Activated CD4-positive, alpha-beta T cell treated with anti-CD3 and anti-CD28 coated beads, Interleukin-2, amount 50 U/mL, for 1 hour (primary cell): ENCODE results near the gene GGACT.
A peak's percentile ranks its signal among the peaks of the same experiment; 100 is the strongest.
"Not testable (repeated sequence)": the region's sequence is repeated elsewhere in the genome, so short reads cannot be mapped to it uniquely, and the experiment has no call there.

Source experiments
- DNase-seq: peaks from one replicate; pipeline ENCODE4 v3.0.0-alpha.2; 2020

Gene GGACT

DNA sequence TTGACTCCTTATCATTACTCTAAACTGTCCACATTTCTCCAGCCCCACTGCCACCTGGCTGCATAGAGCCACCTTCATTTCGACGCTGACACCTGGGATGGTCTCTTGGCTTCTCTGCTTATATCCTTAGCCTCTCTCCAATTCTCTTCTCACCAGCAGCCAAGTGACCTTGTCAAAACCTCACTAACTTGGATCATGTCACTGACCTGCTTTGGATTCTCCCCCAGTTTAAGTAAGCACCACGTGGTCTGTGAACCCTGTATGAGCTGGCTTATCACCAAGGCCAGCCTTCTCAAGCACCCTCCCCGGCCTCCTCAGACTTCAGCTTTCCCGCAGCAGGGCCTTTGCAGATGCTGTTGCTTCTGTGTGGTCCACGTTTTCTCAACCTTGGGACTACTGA, 12.3 kb upstream of the GGACT start:
- no peak for DNase-seq

DNA sequence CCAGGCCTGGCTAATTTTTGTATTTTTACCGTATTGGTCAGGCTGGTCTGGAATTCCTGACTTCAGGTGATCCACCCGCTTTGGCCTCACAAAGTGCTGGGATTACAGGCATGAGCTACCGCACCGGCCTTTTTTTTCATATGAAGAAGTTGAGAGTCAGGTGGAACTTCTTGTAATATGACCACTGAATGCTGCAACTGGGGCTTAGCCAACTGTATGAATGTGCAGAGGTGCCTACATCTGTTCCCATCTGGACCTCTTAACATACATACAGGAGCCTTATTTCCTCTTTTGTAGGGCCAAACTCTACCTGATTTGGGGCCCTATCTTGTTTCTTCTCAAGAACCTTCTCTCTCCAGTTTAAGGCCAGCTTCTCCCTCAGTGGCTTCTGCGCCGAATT, 11.9 kb upstream of the GGACT start:
- no peak for DNase-seq

- no peak for DNase-seq
These were observed 8.7 kb upstream of the GGACT start for GRCh38 chr13:100597253-100597652.

- no peak for DNase-seq
These were observed 7.9 kb upstream of the GGACT start for GRCh38 chr13:100596516-100596915.

DNA sequence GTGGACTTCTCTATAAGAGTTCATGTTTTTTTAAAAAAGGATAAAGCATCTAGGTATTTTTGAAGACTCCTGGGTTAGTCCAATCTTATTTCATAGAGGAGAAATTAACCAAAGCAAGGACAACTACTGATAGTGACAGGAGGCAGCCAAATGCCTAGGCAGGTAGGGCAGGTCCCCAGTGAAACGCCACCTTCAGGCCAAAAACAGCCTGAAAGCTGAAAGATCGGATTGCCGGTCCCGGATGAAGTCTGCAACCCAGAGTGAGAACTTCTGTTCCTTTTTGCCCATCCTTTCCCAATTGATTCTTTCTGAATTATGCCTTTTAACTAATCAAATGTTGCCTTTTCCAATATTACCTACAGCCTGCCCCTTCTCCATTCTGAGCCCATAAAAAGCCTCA, 6.1 kb upstream of the GGACT start:
- DNase-seq: no peak

- no peak for DNase-seq
These were observed 5.7 kb upstream of the GGACT start for GRCh38 chr13:100594255-100594654.

- no peak for DNase-seq
These were observed 663 bp upstream of the GGACT start for GRCh38 chr13:100589178-100589725.

GRCh38 chr13:100584896-100585295, 3.7 kb downstream of the GGACT start:
- DNase-seq: peak; percentile 5

DNA sequence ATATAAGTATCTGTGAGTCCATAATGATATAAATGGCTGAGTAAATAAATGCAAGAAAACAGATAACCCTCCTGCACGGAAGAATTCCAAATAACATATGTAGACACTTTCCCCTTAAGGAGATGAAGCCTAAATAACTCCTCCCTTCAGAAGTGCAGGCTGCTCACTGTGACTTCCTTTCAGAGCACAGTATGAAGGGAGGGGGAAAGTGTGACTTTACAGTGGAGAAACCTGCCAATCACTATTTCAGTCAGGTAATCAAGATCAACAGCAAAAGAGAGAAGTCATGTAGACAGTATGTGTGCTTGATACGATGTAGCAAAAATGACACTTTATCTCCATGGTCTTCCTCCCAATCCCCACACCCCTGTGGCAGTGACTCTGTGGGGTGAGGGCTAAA, 7.1 kb downstream of the GGACT start:
- DNase-seq: no peak

DNA sequence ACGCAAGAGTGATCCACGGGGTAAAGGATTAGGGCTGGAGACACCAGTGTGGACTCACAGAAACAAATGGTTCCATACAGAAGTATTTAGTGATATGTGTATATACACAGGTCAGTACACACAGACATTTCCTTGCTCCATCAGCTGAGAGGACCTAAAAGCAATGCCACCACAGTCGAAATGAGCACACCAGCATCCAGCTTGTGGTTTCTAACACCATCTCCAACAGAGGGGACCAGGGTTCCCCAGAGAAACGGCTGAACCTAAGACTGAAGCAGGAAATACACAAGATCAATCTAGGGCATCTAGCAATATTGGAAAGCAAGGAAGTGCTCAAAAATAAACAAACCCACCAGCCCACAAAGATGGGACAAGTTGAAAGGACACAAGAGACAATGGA, 7.6 kb downstream of the GGACT start:
- no peak for DNase-seq

GRCh38 chr13:100580045-100580444, 8.5 kb downstream of the GGACT start:
- DNase-seq: no peak

- not testable (repeated sequence) for DNase-seq
These were observed 11.3 kb downstream of the GGACT start for GRCh38 chr13:100577239-100577638.

DNA sequence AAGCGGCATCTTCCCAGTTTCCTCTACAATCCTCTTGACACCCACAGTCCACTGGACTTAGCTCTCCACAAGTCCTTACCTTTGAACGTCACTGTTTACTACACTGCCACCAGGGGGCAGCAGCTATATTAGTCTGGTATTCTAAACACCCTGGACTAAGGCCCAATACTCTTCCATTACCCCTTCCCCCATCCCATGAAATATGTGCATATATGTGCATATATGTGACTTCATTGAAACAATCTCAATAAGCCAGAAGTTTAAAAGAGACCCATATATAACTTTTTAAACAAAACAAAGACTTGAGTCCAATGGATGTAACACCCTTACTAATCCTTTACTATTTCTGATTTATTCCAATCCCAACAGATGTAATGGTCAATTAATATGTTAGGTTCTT, 15.5 kb downstream of the GGACT start:
- DNase-seq: peak; percentile 74

DNA sequence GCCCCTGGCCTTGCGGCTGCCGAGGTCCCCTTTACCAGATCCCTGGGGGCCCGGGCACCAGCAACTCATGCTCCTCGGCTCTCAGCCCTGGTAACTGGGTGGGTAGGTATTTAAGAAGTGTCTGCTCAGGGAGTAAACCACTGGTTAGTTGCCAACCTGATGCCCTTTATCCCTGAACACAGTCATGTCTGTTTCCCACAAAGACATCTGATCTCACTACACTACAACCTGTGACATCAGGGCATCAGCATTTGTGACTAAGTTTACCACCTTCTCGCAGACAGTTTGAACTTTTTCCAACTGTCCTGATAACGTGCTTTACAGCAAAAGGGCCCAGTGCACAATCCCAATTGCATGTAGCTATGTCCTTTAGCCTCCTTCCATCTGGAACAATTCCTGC, 22.0 kb downstream of the GGACT start:
- DNase-seq: no peak

DNA sequence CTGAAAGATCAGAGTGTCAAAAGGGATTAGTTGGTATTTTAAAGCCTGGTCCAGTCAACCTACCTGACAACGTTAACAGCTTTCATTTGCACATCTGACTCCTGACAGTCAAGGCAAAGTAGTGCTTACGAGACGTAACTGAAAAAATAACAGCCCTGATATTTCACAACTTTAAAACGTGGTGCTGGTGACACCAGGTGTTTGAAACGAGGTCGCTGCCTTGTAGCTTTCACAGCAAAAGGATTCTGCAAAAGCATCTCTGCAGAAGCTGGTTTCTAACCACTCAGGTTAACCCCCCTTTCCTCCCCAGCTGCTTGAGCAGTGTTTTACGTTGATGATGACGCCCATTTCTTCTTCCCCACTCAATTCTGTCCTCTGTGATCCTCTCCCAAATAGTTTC, 23.3 kb downstream of the GGACT start:
- DNase-seq: no peak

DNA sequence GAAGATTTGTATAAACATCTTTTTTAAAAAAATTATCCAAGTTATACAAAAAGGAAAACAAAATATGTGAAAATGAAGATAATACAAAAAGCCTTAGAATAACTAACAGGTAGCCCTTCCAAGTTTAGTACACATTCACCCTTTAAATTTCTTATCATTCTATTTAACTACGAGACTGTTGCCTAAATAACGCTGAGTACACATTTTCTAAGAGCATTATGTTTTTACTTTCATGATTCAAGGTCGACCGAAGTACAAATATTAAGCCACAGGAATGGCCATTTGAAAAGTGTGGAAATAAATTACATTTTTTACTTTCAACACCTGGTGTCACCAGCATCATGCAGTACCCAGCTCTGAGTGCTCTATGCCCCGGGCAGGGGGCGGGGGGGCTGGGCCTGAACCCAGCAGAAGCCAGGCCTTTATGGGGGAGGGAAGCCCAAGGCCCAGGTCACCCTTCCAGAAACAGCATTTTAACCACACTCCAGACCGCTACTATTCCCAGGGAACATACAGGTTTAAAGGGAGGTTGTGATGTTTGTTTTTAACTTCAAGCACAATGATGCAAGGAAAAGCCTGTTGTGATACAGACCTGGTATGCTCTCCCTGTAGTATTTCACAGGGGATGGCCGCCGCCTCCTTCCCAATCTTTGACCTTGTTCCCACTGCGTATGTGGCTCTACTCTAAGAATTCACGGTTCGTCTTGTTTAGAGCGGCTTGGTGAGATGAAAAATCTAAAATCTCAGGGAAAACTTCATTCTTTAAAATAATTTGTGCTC, 24.0 kb downstream of the GGACT start:
- no peak for DNase-seq

- no peak for DNase-seq
These were observed 24.8 kb downstream of the GGACT start for GRCh38 chr13:100563779-100564178.

DNA sequence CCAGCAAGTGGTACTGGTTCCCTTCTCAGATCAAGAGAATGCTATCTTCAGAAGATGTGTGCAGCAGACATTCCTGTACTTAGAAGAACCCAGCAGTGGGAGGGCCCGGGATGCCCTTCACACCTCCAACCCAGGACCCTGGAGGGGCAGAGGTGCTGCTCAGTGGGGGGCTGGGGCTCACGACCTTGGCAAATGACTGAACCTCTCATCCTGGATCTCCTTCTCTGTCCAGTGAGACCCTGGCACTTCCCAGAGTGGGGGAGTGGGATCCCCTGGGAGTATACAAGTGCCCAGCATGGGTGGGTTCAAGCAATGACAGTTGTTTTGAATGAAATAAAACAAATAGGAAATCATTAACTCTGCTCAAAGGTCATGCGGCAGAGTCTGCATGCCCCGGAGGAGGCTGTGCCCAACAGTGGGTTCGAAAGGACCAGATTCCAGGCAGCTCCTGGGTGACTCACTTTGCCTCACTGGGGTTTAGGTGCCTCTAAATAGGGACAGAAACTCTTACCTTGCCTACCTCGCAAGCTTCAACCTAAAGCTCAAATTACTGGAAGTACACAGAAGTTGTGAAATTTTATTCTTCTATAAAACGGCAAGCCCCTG, 26.9 kb downstream of the GGACT start:
- DNase-seq: no peak

GRCh38 chr13:100561158-100561499, 27.5 kb downstream of the GGACT start:
- no peak for DNase-seq

GRCh38 chr13:100560498-100561157, 28.0 kb downstream of the GGACT start:
- DNase-seq: no peak

DNA sequence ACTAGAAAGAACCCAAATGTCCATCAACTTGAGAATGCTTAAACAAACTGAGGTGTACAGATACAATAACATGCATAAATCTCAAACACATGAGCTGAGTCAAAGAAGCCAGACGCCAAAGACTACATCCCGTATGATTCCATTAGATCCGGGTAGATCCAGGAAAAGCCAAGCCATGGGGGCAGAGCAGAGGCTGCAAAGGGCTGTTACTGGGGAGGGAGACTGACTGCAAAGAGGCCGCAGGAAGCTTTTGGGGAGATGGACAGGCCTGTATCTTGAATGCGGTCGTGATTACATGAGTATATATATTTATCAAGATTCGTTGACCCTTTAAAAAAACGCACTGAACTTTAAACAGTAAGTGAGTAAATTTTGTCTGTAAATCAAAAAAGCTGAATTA, 28.7 kb downstream of the GGACT start:
- DNase-seq: no peak

GRCh38 chr13:100552755-100553154, 35.8 kb downstream of the GGACT start:
- DNase-seq: no peak

- no peak for DNase-seq
These were observed 39.3 kb downstream of the GGACT start for GRCh38 chr13:100549316-100549715.

- no peak for DNase-seq
These were observed 40.8 kb downstream of the GGACT start for GRCh38 chr13:100547791-100548201.
